Measurements from ENCODE around the gene YIPF1. TPM values are rescaled to one million over a fixed set of nuclear protein-coding genes. Genes with fewer than 3 reads are reported as not detected.
A peak's percentile ranks its signal among the peaks of the same experiment; 100 is the strongest.

Gene YIPF1
- total RNA-seq, 1 donor from 2014 or later, result 41.2 TPM

DNA sequence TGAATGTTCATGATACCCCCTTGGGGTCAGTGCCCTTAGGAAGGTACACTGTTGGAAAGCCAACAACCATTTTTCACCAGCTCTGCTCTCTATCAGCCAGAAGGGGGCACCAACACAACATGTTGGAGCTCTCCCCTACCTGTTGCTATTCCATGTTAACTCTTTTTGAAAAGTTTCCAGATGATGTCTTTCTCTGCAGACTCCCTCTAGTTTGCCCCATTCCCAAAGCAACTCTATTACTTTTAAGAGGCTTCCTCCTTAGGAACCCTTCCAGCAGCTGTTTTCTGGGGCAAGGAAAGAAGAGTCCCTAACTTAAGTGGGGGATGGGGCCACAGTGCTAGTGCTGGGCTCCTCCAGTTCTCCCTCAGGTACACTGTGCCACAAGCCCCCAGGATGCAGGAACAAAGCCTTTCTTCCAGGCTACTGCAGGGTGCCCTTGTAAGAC lies 28.6 kb downstream of the YIPF1 start:
- H3K4me1 ChIP-seq, result peaks cover 4% of the 10 kb centered on the region
- no peak overlapping the region for H3K4me3 Mint-ChIP-seq
- H3K27me3 Mint-ChIP-seq (ENCODE audit: insufficient read depth, low read depth), result no peaks in the 10 kb centered on the region
- H3K4me3 ChIP-seq, result no peak overlapping the region
- H3K9me3 ChIP-seq (ENCODE audit: low read depth), result no peaks in the 10 kb centered on the region
- peaks cover 2% of the 10 kb centered on the region for H3K4me1 Mint-ChIP-seq
- no peaks in the 10 kb centered on the region for H3K79me2 ChIP-seq (ENCODE audit: low read depth)
- TF ChIP-seq, protein P1, sequence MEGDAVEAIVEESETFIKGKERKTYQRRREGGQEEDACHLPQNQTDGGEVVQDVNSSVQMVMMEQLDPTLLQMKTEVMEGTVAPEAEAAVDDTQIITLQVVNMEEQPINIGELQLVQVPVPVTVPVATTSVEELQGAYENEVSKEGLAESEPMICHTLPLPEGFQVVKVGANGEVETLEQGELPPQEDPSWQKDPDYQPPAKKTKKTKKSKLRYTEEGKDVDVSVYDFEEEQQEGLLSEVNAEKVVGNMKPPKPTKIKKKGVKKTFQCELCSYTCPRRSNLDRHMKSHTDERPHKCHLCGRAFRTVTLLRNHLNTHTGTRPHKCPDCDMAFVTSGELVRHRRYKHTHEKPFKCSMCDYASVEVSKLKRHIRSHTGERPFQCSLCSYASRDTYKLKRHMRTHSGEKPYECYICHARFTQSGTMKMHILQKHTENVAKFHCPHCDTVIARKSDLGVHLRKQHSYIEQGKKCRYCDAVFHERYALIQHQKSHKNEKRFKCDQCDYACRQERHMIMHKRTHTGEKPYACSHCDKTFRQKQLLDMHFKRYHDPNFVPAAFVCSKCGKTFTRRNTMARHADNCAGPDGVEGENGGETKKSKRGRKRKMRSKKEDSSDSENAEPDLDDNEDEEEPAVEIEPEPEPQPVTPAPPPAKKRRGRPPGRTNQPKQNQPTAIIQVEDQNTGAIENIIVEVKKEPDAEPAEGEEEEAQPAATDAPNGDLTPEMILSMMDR (IDR thresholded peaks at IDR 0.05), result peak; percentile 90
- TF ChIP-seq EZH2phosphoT487 (IDR thresholded peaks at IDR 0.05), result no peak
- TF ChIP-seq EZH2 (IDR thresholded peaks at IDR 0.05), result no peak
- H3K36me3 Mint-ChIP-seq, result peaks cover 2% of the 10 kb centered on the region
- no peaks in the 10 kb centered on the region for H4K20me1 ChIP-seq (ENCODE audit: low read depth)
- H3K4me2 ChIP-seq, result peak overlapping the region; percentile 24
- no peaks in the 10 kb centered on the region for H3K9me3 Mint-ChIP-seq
- DNase-seq (ENCODE audit: low spot score), result peak; percentile 82
- H3K27ac ChIP-seq, result no peak overlapping the region
- H3K27ac Mint-ChIP-seq, result no peak overlapping the region
- peaks cover 4% of the 10 kb centered on the region for H3F3A ChIP-seq (ENCODE audit: low read depth)
- H2AFZ ChIP-seq (replicated peaks), result no peak overlapping the region
- H3K9ac ChIP-seq, result no peak overlapping the region
- H3K36me3 ChIP-seq, result no peaks in the 10 kb centered on the region
- no peaks in the 10 kb centered on the region for H3K27me3 ChIP-seq

DNA sequence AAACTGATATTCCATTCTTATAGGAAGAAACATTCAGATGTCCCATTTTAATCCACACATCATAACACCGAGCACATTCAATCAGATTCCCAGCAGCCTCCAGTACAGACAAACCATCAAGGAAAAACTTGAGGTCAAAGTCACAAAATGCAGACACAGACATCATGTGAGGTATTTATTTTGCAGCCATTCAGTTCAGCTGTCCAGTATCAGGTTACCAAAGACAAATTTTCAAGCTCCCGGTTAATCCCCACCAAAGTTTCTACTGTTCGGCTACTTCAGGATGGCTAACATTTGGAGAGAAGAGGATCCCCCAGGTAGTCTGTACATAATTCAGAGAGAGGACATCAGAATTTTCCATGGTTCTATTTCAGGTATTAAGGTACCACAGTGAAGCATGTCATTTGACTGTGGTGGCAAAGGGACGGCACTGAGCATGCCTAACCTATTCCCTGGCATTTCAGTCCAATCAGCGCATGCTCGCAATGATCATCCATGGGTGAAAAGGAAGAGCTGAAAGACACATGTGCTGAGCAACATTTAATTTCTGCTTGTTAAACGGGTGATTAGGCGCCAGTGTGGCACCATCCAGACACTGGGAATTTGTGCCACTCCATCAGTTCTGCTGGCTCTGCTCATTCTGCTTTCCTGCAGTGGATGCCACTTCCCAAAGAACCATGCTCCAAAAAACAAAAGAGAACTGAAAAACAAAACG lies 37.9 kb downstream of the YIPF1 start:
- no peaks in the 10 kb centered on the region for H3K27me3 ChIP-seq
- no peaks in the 10 kb centered on the region for H3K4me1 ChIP-seq
- H3K27ac Mint-ChIP-seq, result no peak overlapping the region
- H3K9ac ChIP-seq, result no peak overlapping the region
- H3K27ac ChIP-seq, result no peak overlapping the region
- peaks cover 14% of the 10 kb centered on the region for H3K36me3 Mint-ChIP-seq
- no peaks in the 10 kb centered on the region for H3K4me1 Mint-ChIP-seq
- H2AFZ ChIP-seq (replicated peaks), result no peak overlapping the region
- no peak overlapping the region for H3K4me2 ChIP-seq
- DNase-seq (ENCODE audit: low spot score), result no peak
- H3K4me3 ChIP-seq, result no peak overlapping the region
- H3K27me3 Mint-ChIP-seq (ENCODE audit: insufficient read depth, low read depth), result no peaks in the 10 kb centered on the region
- TF ChIP-seq EZH2 (IDR thresholded peaks at IDR 0.05), result no peak
- no peak for TF ChIP-seq EZH2phosphoT487 (IDR thresholded peaks at IDR 0.05)
- TF ChIP-seq, protein P1 (IDR thresholded peaks at IDR 0.05), result no peak
- no peaks in the 10 kb centered on the region for H3F3A ChIP-seq (ENCODE audit: low read depth)
- no peaks in the 10 kb centered on the region for H3K79me2 ChIP-seq (ENCODE audit: low read depth)
- no peak overlapping the region for H3K4me3 Mint-ChIP-seq
- H3K9me3 Mint-ChIP-seq, result no peaks in the 10 kb centered on the region
- H3K36me3 ChIP-seq, result no peaks in the 10 kb centered on the region
- no peaks in the 10 kb centered on the region for H3K9me3 ChIP-seq (ENCODE audit: low read depth)
- H4K20me1 ChIP-seq (ENCODE audit: low read depth), result no peaks in the 10 kb centered on the region

DNA sequence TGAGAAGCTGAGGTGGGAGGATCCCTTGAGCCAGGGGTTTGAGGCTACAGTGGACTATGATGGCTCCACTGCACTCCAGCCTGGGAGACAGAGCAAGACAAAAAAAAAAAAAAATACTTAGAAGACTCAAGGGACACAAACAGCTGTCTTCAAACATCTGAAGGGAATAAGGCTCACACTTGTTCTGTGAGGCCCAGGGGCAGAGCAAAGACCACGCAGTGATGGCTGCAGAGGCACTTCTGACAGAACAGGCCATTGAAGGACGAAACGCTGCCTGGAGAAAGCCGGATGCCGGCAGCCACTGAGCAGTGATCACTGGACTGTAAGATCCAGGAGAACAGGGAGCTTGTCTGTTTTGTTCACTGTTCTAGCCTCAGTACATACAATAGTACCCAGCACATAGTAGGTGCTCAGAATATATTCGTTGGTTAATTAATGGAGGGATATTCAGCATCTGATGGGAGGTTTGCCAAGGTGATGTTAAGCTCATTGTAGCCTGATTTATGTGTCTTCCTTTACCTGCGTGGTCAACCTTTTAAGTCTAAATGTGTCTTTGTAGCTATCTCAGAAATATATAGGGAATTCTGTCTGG lies 39.4 kb downstream of the YIPF1 start:
- H3K27me3 ChIP-seq, result no peaks in the 10 kb centered on the region
- Mint-ChIP-seq H3K4me3 (no peak overlapping the region), H3K4me1 (no peaks in the 10 kb centered on the region)

More for the DNA sequence above, 39.4 kb downstream of the YIPF1 start:
- no peaks in the 10 kb centered on the region for H3K79me2 ChIP-seq (ENCODE audit: low read depth)
- H3K9me3 ChIP-seq (ENCODE audit: low read depth), result no peaks in the 10 kb centered on the region
- Mint-ChIP-seq H3K27ac (no peak overlapping the region), H3K9me3 (no peaks in the 10 kb centered on the region), H3K27me3 (ENCODE audit: insufficient read depth, low read depth) (peaks cover under 1% of the 10 kb centered on the region), H3K36me3 (peaks cover 14% of the 10 kb centered on the region)
- H3K36me3 ChIP-seq, result no peaks in the 10 kb centered on the region
- no peak overlapping the region for H3K27ac ChIP-seq
- H3K4me1 ChIP-seq, result no peaks in the 10 kb centered on the region
- TF ChIP-seq EZH2 (IDR thresholded peaks at IDR 0.05), result no peak
- TF ChIP-seq, protein P1 (IDR thresholded peaks at IDR 0.05), result no peak
- no peak for TF ChIP-seq EZH2phosphoT487 (IDR thresholded peaks at IDR 0.05)
- H4K20me1 ChIP-seq (ENCODE audit: low read depth), result no peaks in the 10 kb centered on the region
- DNase-seq (ENCODE audit: low spot score), result no peak
- H3K4me2 ChIP-seq, result no peak overlapping the region
- H2AFZ ChIP-seq (replicated peaks), result no peak overlapping the region
- H3K4me3 ChIP-seq, result no peak overlapping the region
- H3F3A ChIP-seq (ENCODE audit: low read depth), result no peaks in the 10 kb centered on the region
- no peak overlapping the region for H3K9ac ChIP-seq
